GM18508 (cell line): ENCODE results near the gene NEGR1.

ENCODE experiments used
- ATAC-seq: cut with Tn5 transposase; IDR thresholded peaks from one replicate; pipeline ENCODE4 v1.9.1; 2021; ENCODE audit warnings: moderate number of reproducible peaks; ENCODE audit not compliant: insufficient read depth, unreplicated experiment

Gene NEGR1

GRCh38 chr1:71532343-71532742 is 750.0 kb downstream of the NEGR1 start:
- ATAC-seq: no peak

GRCh38 chr1:71526824-71527223 is 755.5 kb downstream of the NEGR1 start:
- no peak for ATAC-seq

GRCh38 chr1:71522721-71523120 is 759.6 kb downstream of the NEGR1 start:
- no peak for ATAC-seq

- ATAC-seq: no peak
Observed at GRCh38 chr1:71521655-71522264, 760.6 kb downstream of the NEGR1 start.

- no peak for ATAC-seq
Observed at GRCh38 chr1:71511505-71511904, 770.8 kb downstream of the NEGR1 start.

- ATAC-seq: no peak
Observed at GRCh38 chr1:71510725-71511124, 771.6 kb downstream of the NEGR1 start.

- no peak for ATAC-seq
Observed at GRCh38 chr1:71509051-71509595, 773.2 kb downstream of the NEGR1 start.

- no peak for ATAC-seq
Observed at GRCh38 chr1:71502006-71502405, 780.3 kb downstream of the NEGR1 start.

GRCh38 chr1:71498542-71498941 is 783.8 kb downstream of the NEGR1 start:
- ATAC-seq: no peak

- no peak for ATAC-seq
Observed at GRCh38 chr1:71494163-71494562, 788.2 kb downstream of the NEGR1 start.

- ATAC-seq: no peak
Observed at GRCh38 chr1:71492298-71493041, 789.9 kb downstream of the NEGR1 start.

- no peak for ATAC-seq
Observed at GRCh38 chr1:71490432-71490831, 791.9 kb downstream of the NEGR1 start.

- no peak for ATAC-seq
Observed at GRCh38 chr1:71488555-71489252, 793.6 kb downstream of the NEGR1 start.

GRCh38 chr1:71473331-71473730 is 809.0 kb downstream of the NEGR1 start:
- no peak for ATAC-seq

- no peak for ATAC-seq
Observed at GRCh38 chr1:71465093-71465492, 817.2 kb downstream of the NEGR1 start.

- no peak for ATAC-seq
Observed at GRCh38 chr1:71464016-71464415, 818.3 kb downstream of the NEGR1 start.

GRCh38 chr1:71463144-71463543 is 819.2 kb downstream of the NEGR1 start:
- no peak for ATAC-seq

GRCh38 chr1:71462247-71462646 is 820.1 kb downstream of the NEGR1 start:
- no peak for ATAC-seq

GRCh38 chr1:71461416-71461815 is 820.9 kb downstream of the NEGR1 start:
- no peak for ATAC-seq

GRCh38 chr1:71448444-71448843 is 833.9 kb downstream of the NEGR1 start:
- ATAC-seq: no peak

- ATAC-seq: no peak
Observed at GRCh38 chr1:71438626-71439025, 843.7 kb downstream of the NEGR1 start.
